Transverse colon (tissue), 4 donors: Measurements from ENCODE around the gene FAM234A. TPM values are rescaled to one million over a fixed set of nuclear protein-coding genes. Genes with fewer than 3 reads are reported as not detected.
A peak's percentile ranks its signal among the peaks of the same experiment; 100 is the strongest.

Experiments used
- DNase-seq: peaks from one replicate; pipeline ENCODE4 v3.0.0-alpha.2; 2019
- H3K27ac ChIP-seq, 4 donors: fragments of 200-600 bp; sonication (generic); 2 replicates each; pipeline ENCODE4 v1.5.1; 2016 to 2018; ENCODE audit warnings: inconsistent platforms in 4 of 4
- H3K27me3 ChIP-seq: fragments of 200-600 bp; sonication (generic); 2 replicates; pipeline ENCODE4 v1.5.1; 2017; ENCODE audit warnings: inconsistent platforms
- H3K36me3 ChIP-seq, 4 donors: fragments of 200-600 bp; sonication (generic); 2 replicates each; pipeline ENCODE4 v1.5.1; 2017 to 2019; ENCODE audit warnings: inconsistent platforms in 4 of 4
- H3K4me1 ChIP-seq, 4 donors: fragments of 200-600 bp; sonication (generic); 2 replicates each; pipeline ENCODE4 v1.5.1; 2017 to 2020; ENCODE audit warnings: inconsistent platforms in 4 of 4
- H3K4me3 ChIP-seq, 4 donors: fragments of 200-600 bp; sonication (generic); 1 replicate in 1 of 4; 2 replicates in 3 of 4; pipeline versions ENCODE4 v1.5.1 to v1.6.1; 2017 to 2019; ENCODE audit warnings: inconsistent platforms in 4 of 4
- H3K9me3 ChIP-seq, 2 donors: fragments of 200-600 bp; sonication (generic); 2 replicates each; pipeline ENCODE4 v1.5.1; 2017 to 2019; ENCODE audit warnings: inconsistent platforms in 2 of 2
- CTCF ChIP-seq, 5 experiments: fragments of 200-600 bp in 3 of 5; fragments of 450-650 bp in 2 of 5; sonication (generic) in 3 of 5; IDR thresholded peaks; 1 replicate in 2 of 5; 2 replicates in 3 of 5; pipeline ENCODE4 v1.5.1; 2016 to 2017; ENCODE audit warnings: antibody characterized with exemption in 5 of 5, inconsistent platforms in 3 of 5, mild to moderate bottlenecking in 2 of 5, moderate library complexity in 1 of 5
- EP300 ChIP-seq: sonication (generic); formaldehyde crosslinking; IDR thresholded peaks from one replicate; pipeline ENCODE4 v1.6.1; 2017; ENCODE audit warnings: antibody characterized with exemption, low read depth
- POLR2A ChIP-seq: fragments of 450-650 bp; IDR thresholded peaks from one replicate; pipeline ENCODE4 v1.6.1; 2016; ENCODE audit warnings: antibody characterized with exemption, mild to moderate bottlenecking, moderate library complexity
- POLR2AphosphoS5 ChIP-seq, 3 donors: sonication (generic); formaldehyde crosslinking; IDR thresholded peaks; one replicate each; pipeline ENCODE4 v1.6.1; 2016; ENCODE audit warnings: antibody characterized with exemption in 3 of 3
- WGBS, 2 donors: methylation state at CpG; one replicate each; pipeline ENCODE4 v1.1.5; 2018; ENCODE audit warnings: low coverage in 1 of 2; 5-methylcytosine and 5-hydroxymethylcytosine counted together
- in situ Hi-C, 4 donors: fragments of 200-750 bp; cut with MboI; loops; one replicate each; pipeline versions ENCODE4 v1.15.0 to v1.15.1; 2017; ENCODE audit warnings: low sequenced_read_pairs in 3 of 4, low pct_ligation_motif_present in 1 of 4, low pct_unique_long_range_greater_than_20kb in 1 of 4
- intact Hi-C: fragments of 100-400 bp; cut with DNase I; formaldehyde crosslinking; loops from one replicate; pipeline ENCODE4 v1.15.1; 2023; ENCODE audit warnings: low total_unique reads
- total RNA-seq, 4 donors: library from RNA; depleted of rRNA; stranded (reverse); fragments of >200 nt; gene quantifications; one replicate each; pipeline ENCODE4 v1.1.0, GENCODE V29; 2016

The FAM234A gene
- total RNA-seq, 4 donors from 2014 or later: 55.4 to 328 (median 112) TPM

- 92 to 100% methylated on average over 1 to 43 of the region's 43 CpGs for WGBS, 2 donors
- in situ Hi-C loops: no loop called here
- Histone ChIP-seq H3K27me3 (no peaks in the 10 kb centered on the region), H3K9me3 (no peaks in the 10 kb centered on the region), H3K4me1 (no peaks in the 10 kb centered on the region), H3K36me3 (peaks cover 0 to 8% (median 4%) of the 10 kb centered on the region in 4 donors), H3K4me3 (no peak overlapping the region), H3K27ac (no peak overlapping the region)
- intact Hi-C loops: no loop called here
- no peak for DNase-seq
- peak in 2 of 5 experiments; percentile 10 to 20 for TF ChIP-seq CTCF (IDR thresholded peaks at IDR 0.05)
- TF ChIP-seq POLR2A: no peak
- TF ChIP-seq EP300: no peak
Measured at GRCh38 chr16:303760-304505, 69.3 kb downstream of the FAM234A start.

DNA sequence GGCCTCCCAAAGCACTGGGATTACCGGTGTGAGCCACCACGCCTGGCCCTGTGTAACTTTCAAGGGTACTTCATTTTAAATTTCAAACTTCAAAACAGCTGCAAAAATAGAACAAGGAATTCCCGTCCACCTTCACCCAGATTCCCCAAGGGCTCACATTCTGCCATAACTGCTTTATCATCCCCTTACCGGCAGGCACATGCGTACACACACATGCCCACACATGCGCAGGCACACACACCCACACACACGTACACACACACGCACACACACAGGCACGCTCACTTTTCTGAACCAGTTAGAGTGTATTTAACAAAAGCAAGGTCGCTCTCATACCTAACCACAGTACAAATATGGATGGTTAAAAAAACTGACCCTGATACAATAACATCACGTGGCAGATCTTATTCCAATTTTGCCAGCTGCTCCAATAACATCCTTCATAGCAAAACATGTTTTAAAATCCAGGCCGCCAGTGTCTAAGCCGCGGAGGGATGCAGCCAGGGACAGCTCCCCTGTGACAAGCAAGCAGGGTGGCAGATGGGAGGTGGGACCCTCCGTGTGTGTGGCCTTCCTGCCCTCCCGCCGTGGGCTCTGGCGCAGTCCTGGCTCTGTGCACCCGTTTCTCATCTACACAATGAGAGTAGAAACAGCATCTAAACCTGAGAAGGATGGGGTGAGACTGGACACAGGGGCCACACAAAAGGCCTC, 71.5 kb downstream of the FAM234A start:
- peaks cover 0 to 8% (median 4%) of the 10 kb centered on the region in 4 donors for H3K36me3 ChIP-seq
- H3K4me3 ChIP-seq: no peak overlapping the region
- intact Hi-C loops: no loop called here
- TF ChIP-seq POLR2AphosphoS5 (IDR thresholded peaks at IDR 0.05): no peak
- no peak for TF ChIP-seq EP300
- no peak for TF ChIP-seq POLR2A
- TF ChIP-seq CTCF (IDR thresholded peaks at IDR 0.05): no peak
- H3K27ac ChIP-seq: no peak overlapping the region
- whole genome bisulfite sequencing, 2 donors: 89 to 100% methylated on average over 7 to 19 of the region's 19 CpGs
- no peaks in the 10 kb centered on the region for H3K27me3 ChIP-seq
- no peaks in the 10 kb centered on the region for H3K4me1 ChIP-seq
- H3K9me3 ChIP-seq: no peaks in the 10 kb centered on the region
- DNase-seq: no peak
- in situ Hi-C loops: no loop called here

GRCh38 chr16:306911-307370, 72.3 kb downstream of the FAM234A start:
- no peaks in the 10 kb centered on the region for H3K27me3 ChIP-seq
- TF ChIP-seq EP300: no peak
- TF ChIP-seq CTCF (IDR thresholded peaks at IDR 0.05): no peak
- no peak for TF ChIP-seq POLR2AphosphoS5 (IDR thresholded peaks at IDR 0.05)
- no peak for TF ChIP-seq POLR2A
- H3K36me3 ChIP-seq: peaks cover 0 to 8% (median 4%) of the 10 kb centered on the region in 4 donors
- H3K9me3 ChIP-seq: no peaks in the 10 kb centered on the region
- 60 to 81% methylated on average over 1 to 10 of the region's 17 CpGs for WGBS, 2 donors
- in situ Hi-C loops (no loop called here), intact Hi-C loops (no loop called here)
- no peak overlapping the region for H3K4me3 ChIP-seq
- H3K4me1 ChIP-seq: no peaks in the 10 kb centered on the region
- no peak for DNase-seq
- no peak overlapping the region for H3K27ac ChIP-seq

DNA sequence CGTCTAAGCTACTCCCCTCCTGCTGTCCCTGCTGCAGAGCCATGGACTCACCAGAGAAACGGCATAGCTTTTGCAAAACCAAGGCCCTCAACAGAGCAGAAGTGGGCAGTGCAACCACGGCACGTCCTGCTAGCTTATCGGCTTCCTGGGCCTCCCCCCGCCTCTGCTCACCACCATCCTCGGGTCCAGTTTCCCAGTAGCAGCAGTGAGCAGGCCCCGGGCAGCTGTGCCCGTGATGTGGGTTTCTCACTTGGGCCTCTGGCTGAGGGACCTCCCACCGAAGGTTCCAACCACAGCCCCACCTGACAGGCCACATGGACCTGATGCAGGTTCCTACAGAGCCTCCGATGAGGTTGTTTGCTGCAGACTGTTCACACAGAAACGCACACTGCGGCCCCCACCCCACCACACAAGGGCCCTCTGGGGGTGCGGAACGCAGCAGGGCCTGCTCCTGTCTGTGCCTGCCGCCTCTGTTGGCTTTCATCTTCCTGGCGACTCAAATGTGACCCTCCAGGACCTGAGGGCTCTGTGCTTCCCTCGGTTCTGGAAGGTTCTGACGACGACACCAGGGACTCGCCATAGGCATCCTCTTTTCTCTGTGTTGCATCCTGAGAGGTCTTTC, 73.2 kb downstream of the FAM234A start:
- intact Hi-C loops: no loop called here
- no peak for DNase-seq
- H3K27me3 ChIP-seq: no peaks in the 10 kb centered on the region
- H3K27ac ChIP-seq: no peak overlapping the region
- H3K9me3 ChIP-seq: no peaks in the 10 kb centered on the region
- peaks cover 0 to 9% (median 1%) of the 10 kb centered on the region in 4 donors for H3K36me3 ChIP-seq
- in situ Hi-C loops: no loop called here
- no peak overlapping the region for H3K4me3 ChIP-seq
- TF ChIP-seq POLR2AphosphoS5 (IDR thresholded peaks at IDR 0.05): no peak
- no peak for TF ChIP-seq CTCF (IDR thresholded peaks at IDR 0.05)
- no peak for TF ChIP-seq EP300
- no peak for TF ChIP-seq POLR2A
- no peaks in the 10 kb centered on the region for H3K4me1 ChIP-seq
- WGBS, 2 donors: 85% methylated on average over 21 of the region's 21 CpGs; no CpG with 5 or more reads in 1 of the 2 donors
